Hypothalamus (tissue), 51 donors: ENCODE data around the gene NUDT7.

ENCODE experiments used
- DNase-seq, 51 donors: peaks; one replicate each; lab custom pipeline; 2025; lab: John Stamatoyannopoulos, UW

The NUDT7 gene

GRCh38 chr16:77722309-77723107 lies at the start of gene NUDT7:
TSS of gene NUDT7 (plus strand) at chr16:77722514. CDS start at chr16:77722583, 69 bp downstream.
- DNase-seq: peak; percentile 55 to 99 (median 94)

DNA sequence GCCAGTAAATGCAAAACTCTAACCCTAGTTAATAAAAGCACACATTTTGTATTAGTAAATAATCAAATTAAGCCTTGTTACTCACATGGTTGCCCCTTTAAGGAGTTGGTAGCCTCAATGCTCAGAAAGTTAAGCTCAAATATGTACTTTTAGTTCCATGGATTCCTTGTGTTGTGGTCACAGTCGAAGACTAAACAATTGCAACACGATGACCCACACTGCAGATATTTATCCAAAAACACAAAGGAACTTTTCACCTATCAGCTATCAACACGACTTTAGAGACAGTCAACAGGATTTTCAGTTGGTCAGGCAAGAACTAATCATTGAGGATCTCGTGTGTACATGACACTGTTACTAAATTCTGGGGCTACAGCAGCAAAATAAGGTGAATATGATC lies 47.4 kb upstream of the NUDT7 start:
- no peak for DNase-seq

- peak in 46 of 51 donors; percentile 1 to 85 (median 34) for DNase-seq
These were observed 46.6 kb upstream of the NUDT7 start for GRCh38 chr16:77675464-77676324.

DNA sequence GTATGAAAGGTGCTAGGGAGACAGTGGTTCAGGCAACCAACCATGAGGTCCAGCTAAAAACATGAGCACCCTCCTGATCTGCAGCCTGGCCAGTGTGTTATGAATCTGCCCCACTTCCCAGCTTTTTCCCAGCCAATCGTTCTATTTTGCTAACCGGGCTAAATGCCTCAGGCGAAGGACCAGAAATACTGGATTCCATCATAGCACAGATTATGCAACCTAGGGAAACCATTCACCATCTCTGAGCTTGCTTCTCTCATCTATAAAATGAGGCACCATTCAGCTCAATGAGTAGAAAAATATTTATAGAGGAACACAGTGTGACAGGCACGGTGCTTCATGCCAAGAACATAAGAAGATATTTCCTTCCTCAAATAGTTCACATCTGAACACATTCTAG lies 45.2 kb upstream of the NUDT7 start:
- DNase-seq: no peak

GRCh38 chr16:77679391-77679790 lies 42.9 kb upstream of the NUDT7 start:
- no peak for DNase-seq

DNA sequence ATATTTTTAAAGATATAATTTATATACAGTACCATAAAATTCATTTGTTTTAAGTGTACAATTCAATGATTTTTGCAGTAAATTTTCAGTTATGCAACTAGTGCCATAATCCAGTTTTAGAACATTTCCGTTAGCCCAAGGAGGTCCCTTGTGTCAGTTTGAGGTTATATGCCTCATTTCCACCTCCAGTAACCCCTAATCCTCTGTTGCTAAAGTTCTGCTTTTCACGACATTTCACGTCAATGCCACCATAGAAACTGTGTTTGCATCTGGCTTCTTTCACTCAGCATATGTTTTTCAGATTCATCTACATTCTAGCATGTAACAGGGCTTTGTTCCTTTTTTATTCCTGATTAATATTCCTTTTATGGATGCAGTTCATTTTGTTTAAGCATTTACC lies 42.4 kb upstream of the NUDT7 start:
- DNase-seq: no peak

GRCh38 chr16:77680496-77680895 lies 41.8 kb upstream of the NUDT7 start:
- DNase-seq: no peak

GRCh38 chr16:77682586-77682985 lies 39.7 kb upstream of the NUDT7 start:
- DNase-seq: peak in 2 of 51 donors; percentile 3 to 28

- no peak for DNase-seq
These were observed 38.7 kb upstream of the NUDT7 start for GRCh38 chr16:77683397-77684180.

DNA sequence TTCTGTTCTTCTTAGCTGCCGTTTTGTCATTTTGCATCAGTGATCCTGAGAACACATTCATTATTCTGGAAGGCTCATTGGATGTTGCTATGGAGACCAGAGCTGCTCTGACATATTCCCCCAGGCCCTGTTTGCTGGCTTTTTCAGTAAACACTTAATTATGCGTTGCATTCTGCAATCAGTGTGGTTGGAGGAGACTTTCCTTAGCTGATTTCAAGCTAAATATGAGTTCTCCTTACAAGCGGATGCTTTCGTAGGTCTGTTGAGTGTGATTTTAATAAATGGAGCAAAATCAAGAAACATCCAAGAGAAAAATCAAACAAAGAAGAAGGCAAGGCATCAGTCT lies 38.2 kb upstream of the NUDT7 start:
- DNase-seq: peak in 8 of 51 donors; percentile 1 to 61 (median 7)

DNA sequence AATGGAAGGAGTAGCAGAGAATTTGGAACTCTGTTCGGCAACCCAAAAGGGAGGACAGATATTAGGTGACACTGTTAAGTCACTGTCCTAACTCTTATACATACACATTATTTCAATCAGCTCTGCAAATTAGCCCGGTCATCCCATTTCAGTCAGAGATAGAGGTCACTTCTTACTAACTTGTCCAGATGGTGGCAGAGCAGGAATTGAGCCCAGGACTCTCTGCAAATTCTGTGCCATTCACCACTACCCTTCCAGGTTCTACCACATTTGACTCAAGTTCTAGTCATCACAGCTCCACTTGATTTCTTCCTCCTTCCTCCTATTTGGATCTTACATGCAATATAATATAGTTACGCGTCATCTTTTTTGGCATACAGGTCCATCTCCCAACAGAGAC lies 35.9 kb upstream of the NUDT7 start:
- DNase-seq: no peak

GRCh38 chr16:77689971-77690370 lies 32.3 kb upstream of the NUDT7 start:
- no peak for DNase-seq

GRCh38 chr16:77690416-77690815 lies 31.9 kb upstream of the NUDT7 start:
- peak in 2 of 51 donors; percentile 2 to 16 for DNase-seq

GRCh38 chr16:77692612-77693011 lies 29.7 kb upstream of the NUDT7 start:
- DNase-seq: no peak

DNA sequence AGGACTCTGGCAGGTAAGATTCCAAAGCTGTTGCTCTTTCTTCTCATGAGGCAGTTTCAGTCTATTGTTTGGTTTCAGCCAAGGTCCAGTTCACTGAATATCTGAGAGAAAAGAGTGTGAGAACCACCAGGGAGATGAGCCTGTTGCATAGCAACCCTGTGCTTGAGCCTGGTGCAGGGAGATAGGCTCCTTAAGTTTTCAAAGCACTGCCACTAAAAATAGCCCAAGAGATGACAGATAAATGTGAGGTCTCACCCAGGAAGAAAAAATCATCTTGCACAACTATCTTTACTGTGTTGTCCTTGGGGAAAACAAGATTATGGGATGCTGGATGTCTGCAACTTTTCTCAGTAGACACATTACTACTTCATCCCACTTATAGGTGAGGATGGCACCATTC lies 26.2 kb upstream of the NUDT7 start:
- peak in 5 of 51 donors; percentile 1 to 34 (median 13) for DNase-seq

- no peak for DNase-seq
These were observed 21.5 kb upstream of the NUDT7 start for GRCh38 chr16:77700846-77701245.

DNA sequence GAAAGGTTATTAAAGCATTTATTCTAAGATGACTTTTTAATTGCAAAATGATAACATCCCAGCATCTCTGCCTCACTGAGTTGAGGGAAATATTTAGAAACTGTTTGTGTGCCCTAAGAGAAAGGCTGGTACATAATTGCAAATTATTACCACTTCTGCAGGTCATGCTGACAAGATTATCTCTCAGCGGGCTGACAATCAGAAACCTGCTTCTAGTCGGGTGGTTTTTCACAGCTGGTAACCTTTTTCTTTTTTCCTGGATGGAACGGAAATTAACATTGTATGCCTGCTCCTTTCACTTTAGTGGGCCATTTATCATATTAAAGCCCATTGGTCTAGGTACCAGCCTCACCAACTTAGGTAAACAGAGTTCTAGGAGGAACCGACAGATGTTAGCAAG lies 17.0 kb upstream of the NUDT7 start:
- no peak for DNase-seq

- DNase-seq: no peak
These were observed 11.1 kb upstream of the NUDT7 start for GRCh38 chr16:77711179-77711578.

DNA sequence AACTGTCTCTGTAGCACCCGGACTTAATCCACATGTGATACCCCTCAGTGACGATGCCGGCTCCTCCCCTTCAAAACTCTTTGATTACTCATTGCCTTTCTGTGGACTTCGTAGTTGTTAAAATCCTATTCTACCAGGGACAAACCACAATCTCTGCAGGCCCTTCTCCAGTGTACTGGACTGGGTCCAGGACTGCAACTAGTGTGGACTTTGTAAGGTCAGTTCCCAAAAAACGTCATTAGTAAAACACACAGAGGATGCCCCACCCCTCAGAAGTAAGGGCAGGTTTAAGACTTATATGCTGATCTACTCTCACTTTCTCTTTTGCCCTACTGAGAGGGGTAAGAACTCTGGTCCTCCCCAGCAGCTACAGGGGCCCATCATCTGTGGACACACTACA lies 10.5 kb upstream of the NUDT7 start:
- no peak for DNase-seq

GRCh38 chr16:77715145-77715544 lies 7.2 kb upstream of the NUDT7 start:
- DNase-seq: no peak

- DNase-seq: no peak
These were observed 484 bp upstream of the NUDT7 start for GRCh38 chr16:77721752-77722308.
